Neural cell (in vitro differentiated cells): Measurements from ENCODE around the gene GALNT14. TPM values are rescaled to one million over a fixed set of nuclear protein-coding genes. Genes with fewer than 3 reads are reported as not detected.

Source experiments
- H2AFZ ChIP-seq: fragments of 200-600, 300-800 bp; sonication (generic), shearing (Covaris generic); 2 replicates; pipeline ENCODE4 v1.6.0; 2014; ENCODE audit warnings: low read depth, mild to moderate bottlenecking, antibody characterized with exemption, low read length, moderate library complexity
- H3F3A ChIP-seq: fragments of 200-600 bp; shearing (Covaris generic); 2 replicates; pipeline ENCODE4 v1.6.1; 2016; ENCODE audit warnings: mild to moderate bottlenecking, moderate library complexity, mixed read lengths, antibody characterized with exemption, low read length; ENCODE audit not compliant: insufficient read depth, poor library complexity, severe bottlenecking
- H3K27ac ChIP-seq: fragments of 200-600, 300-800 bp; sonication (generic), shearing (Covaris generic); 2 replicates; pipeline ENCODE4 v1.5.1; 2014; ENCODE audit warnings: mild to moderate bottlenecking, low read length, moderate library complexity
- H3K27me3 ChIP-seq: fragments of 300-800, 200-600 bp; sonication (generic), shearing (Covaris generic); 2 replicates; pipeline ENCODE4 v1.6.0; 2014; ENCODE audit warnings: mild to moderate bottlenecking, low read depth, low read length, moderate library complexity; ENCODE audit not compliant: insufficient read depth
- H3K36me3 ChIP-seq: fragments of 300-800, 200-600 bp; sonication (generic), shearing (Covaris generic); 2 replicates; pipeline ENCODE4 v1.5.1; 2014; ENCODE audit warnings: mild to moderate bottlenecking, antibody characterized with exemption, low read length, moderate library complexity; ENCODE audit not compliant: insufficient read depth
- H3K4me2 ChIP-seq: fragments of 300-800, 200-600 bp; sonication (generic), shearing (Covaris generic); 2 replicates; pipeline ENCODE4 v1.6.0; 2014; ENCODE audit warnings: mild to moderate bottlenecking, low read length
- H3K4me3 ChIP-seq: fragments of 300-800, 200-600 bp; sonication (generic), shearing (Covaris generic); 2 replicates; pipeline ENCODE4 v1.5.1; 2014; ENCODE audit warnings: mild to moderate bottlenecking, low read length, moderate library complexity
- H3K79me2 ChIP-seq: fragments of 200-600 bp; shearing (Covaris generic); replicated peaks from 2 replicates; pipeline ENCODE4 v1.6.0; 2014; ENCODE audit warnings: mild to moderate bottlenecking, low read length, moderate library complexity; ENCODE audit not compliant: insufficient read depth
- H3K9ac ChIP-seq: fragments of 300-800, 200-600 bp; sonication (generic), shearing (Covaris generic); 2 replicates; pipeline ENCODE4 v1.6.1; 2016; ENCODE audit warnings: mild to moderate bottlenecking, low read length, mixed read lengths
- H3K9me2 ChIP-seq: fragments of 200-600 bp; shearing (Covaris generic); 2 replicates; pipeline ENCODE4 v1.6.1; 2016; ENCODE audit warnings: mild to moderate bottlenecking, low read length, mixed read lengths; ENCODE audit not compliant: insufficient read depth
- H3K9me3 ChIP-seq: fragments of 200-600, 300-800 bp; sonication (generic), shearing (Covaris generic); 2 replicates; pipeline ENCODE4 v1.6.1; 2016; ENCODE audit warnings: mild to moderate bottlenecking, mixed run types, low read length, moderate library complexity, mixed read lengths
- H4K20me1 ChIP-seq: fragments of 200-600 bp; shearing (Covaris generic); 2 replicates; pipeline ENCODE4 v1.6.1; 2016; ENCODE audit warnings: mild to moderate bottlenecking, mixed run types; ENCODE audit not compliant: insufficient read depth
- EP300 ChIP-seq: fragments of 450-650 bp; conservative IDR thresholded peaks from 2 replicates; pipeline ENCODE4 v1.6.1; 2014; ENCODE audit warnings: antibody characterized with exemption, mild to moderate bottlenecking, moderate library complexity; ENCODE audit not compliant: poor library complexity, severe bottlenecking
- EZH2 ChIP-seq: fragments of 200-600, 300-800 bp; shearing (Covaris generic), sonication (generic); IDR thresholded peaks from 2 replicates; pipeline ENCODE4 v1.6.1; 2014; ENCODE audit warnings: antibody characterized with exemption, low read length, borderline replicate concordance, mild to moderate bottlenecking; ENCODE audit not compliant: insufficient read depth, poor library complexity, severe bottlenecking
- MXI1 ChIP-seq: fragments of 450-650 bp; conservative IDR thresholded peaks from 2 replicates; pipeline ENCODE4 v1.6.1; 2014; ENCODE audit warnings: antibody characterized with exemption, mild to moderate bottlenecking; ENCODE audit not compliant: poor library complexity, severe bottlenecking
- POLR2AphosphoS5 ChIP-seq: IDR thresholded peaks from 2 replicates; pipeline ENCODE4 v1.6.1; 2012
- RAD21 ChIP-seq: fragments of 450-650 bp; conservative IDR thresholded peaks from 2 replicates; pipeline ENCODE4 v1.6.1; 2014; ENCODE audit warnings: antibody characterized with exemption, mild to moderate bottlenecking, moderate library complexity
- SMC3 ChIP-seq: fragments of 450-650 bp; conservative IDR thresholded peaks from 2 replicates; pipeline ENCODE4 v1.6.1; 2014; ENCODE audit warnings: antibody characterized with exemption, mild to moderate bottlenecking, moderate library complexity; ENCODE audit not compliant: poor library complexity
- TAF1 ChIP-seq: IDR thresholded peaks from 2 replicates; pipeline ENCODE4 v1.6.1; 2012; ENCODE audit warnings: low read depth
- polyA plus RNA-seq: library from polyadenylated mRNA; depleted of rRNA; stranded (reverse); fragments of >200 nt; gene quantifications from 2 replicates; pipeline ENCODE4 v1.2.3, GENCODE V29; 2014
- TF ChIP-seq, protein P1 (sequence below): IDR thresholded peaks from 2 replicates; pipeline ENCODE4 v1.6.1; 2012; ENCODE audit warnings: borderline replicate concordance
- TF ChIP-seq, protein P2 (sequence below): fragments of 450-650 bp; IDR thresholded peaks from 2 replicates; pipeline ENCODE4 v1.5.1; 2014; ENCODE audit warnings: antibody characterized with exemption, mild to moderate bottlenecking, moderate library complexity; ENCODE audit not compliant: poor library complexity, severe bottlenecking

GALNT14 gene
- polyA plus RNA-seq, 1 donor from 2014 or later: 15.9 TPM

DNA sequence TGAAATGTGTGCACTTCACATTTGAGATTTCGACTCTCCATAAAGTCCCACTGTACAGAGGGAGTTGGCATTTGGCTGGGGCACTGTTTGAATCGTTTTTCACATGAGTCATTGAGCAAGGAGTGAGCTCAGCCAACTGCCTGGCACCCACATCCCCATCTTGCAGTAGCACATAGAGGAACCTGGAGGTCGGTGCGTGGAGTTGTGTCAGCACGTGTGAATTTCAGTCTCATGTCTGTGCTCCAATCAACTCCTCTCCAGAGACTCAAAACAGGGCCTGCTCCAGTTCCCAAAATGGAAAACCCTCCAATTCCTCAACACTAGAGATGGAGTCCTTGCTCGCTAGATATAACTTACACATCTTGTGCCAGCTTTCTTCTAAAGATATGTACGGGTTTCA, 204.2 kb downstream of the GALNT14 start:
- Histone ChIP-seq H4K20me1 (no peaks in the 10 kb centered on the region), H3K27me3 (no peaks in the 10 kb centered on the region), H2AFZ (no peak overlapping the region), H3K4me2 (no peak overlapping the region), H3F3A (no peaks in the 10 kb centered on the region), H3K9ac (no peak overlapping the region), H3K79me2 (no peaks in the 10 kb centered on the region), H3K36me3 (no peaks in the 10 kb centered on the region), H3K4me3 (no peak overlapping the region), H3K9me2 (no peaks in the 10 kb centered on the region), H3K9me3 (no peaks in the 10 kb centered on the region), H3K27ac (no peak overlapping the region)
- no peak for TF ChIP-seq RAD21

DNA sequence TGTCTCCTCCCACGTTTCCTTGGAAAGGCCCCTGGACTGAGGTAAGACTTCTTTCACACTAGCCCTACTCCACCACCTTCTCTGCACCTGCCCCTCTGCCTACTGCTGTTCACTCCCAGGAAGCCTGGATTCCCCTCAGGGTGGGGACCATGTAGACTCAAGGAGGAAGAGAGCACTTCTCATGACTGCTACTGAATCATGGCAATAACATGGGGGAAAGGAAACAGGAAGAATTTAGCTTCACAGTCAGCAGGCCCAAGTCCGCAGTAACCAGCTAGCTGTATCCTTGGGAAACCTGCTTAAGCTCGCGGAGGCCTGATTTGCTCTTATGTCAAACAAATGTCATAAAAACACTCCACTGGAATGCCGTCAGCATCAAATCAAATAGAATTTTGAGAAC, 204.7 kb downstream of the GALNT14 start:
- Histone ChIP-seq H3F3A (no peaks in the 10 kb centered on the region), H2AFZ (no peak overlapping the region), H3K4me3 (no peak overlapping the region), H4K20me1 (no peaks in the 10 kb centered on the region), H3K79me2 (no peaks in the 10 kb centered on the region), H3K36me3 (no peaks in the 10 kb centered on the region), H3K9me2 (no peaks in the 10 kb centered on the region), H3K27me3 (no peaks in the 10 kb centered on the region), H3K9ac (peak overlapping the region; percentile 12), H3K4me2 (no peak overlapping the region), H3K9me3 (no peaks in the 10 kb centered on the region), H3K27ac (peak overlapping the region; percentile 56)
- TF ChIP-seq RAD21 (no peak), MXI1 (no peak), POLR2AphosphoS5 (peak; percentile 46), EZH2 (no peak), EP300 (peak; percentile 51)
- TF ChIP-seq, protein P1, sequence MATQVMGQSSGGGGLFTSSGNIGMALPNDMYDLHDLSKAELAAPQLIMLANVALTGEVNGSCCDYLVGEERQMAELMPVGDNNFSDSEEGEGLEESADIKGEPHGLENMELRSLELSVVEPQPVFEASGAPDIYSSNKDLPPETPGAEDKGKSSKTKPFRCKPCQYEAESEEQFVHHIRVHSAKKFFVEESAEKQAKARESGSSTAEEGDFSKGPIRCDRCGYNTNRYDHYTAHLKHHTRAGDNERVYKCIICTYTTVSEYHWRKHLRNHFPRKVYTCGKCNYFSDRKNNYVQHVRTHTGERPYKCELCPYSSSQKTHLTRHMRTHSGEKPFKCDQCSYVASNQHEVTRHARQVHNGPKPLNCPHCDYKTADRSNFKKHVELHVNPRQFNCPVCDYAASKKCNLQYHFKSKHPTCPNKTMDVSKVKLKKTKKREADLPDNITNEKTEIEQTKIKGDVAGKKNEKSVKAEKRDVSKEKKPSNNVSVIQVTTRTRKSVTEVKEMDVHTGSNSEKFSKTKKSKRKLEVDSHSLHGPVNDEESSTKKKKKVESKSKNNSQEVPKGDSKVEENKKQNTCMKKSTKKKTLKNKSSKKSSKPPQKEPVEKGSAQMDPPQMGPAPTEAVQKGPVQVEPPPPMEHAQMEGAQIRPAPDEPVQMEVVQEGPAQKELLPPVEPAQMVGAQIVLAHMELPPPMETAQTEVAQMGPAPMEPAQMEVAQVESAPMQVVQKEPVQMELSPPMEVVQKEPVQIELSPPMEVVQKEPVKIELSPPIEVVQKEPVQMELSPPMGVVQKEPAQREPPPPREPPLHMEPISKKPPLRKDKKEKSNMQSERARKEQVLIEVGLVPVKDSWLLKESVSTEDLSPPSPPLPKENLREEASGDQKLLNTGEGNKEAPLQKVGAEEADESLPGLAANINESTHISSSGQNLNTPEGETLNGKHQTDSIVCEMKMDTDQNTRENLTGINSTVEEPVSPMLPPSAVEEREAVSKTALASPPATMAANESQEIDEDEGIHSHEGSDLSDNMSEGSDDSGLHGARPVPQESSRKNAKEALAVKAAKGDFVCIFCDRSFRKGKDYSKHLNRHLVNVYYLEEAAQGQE: no peak
- TF ChIP-seq, protein P2, sequence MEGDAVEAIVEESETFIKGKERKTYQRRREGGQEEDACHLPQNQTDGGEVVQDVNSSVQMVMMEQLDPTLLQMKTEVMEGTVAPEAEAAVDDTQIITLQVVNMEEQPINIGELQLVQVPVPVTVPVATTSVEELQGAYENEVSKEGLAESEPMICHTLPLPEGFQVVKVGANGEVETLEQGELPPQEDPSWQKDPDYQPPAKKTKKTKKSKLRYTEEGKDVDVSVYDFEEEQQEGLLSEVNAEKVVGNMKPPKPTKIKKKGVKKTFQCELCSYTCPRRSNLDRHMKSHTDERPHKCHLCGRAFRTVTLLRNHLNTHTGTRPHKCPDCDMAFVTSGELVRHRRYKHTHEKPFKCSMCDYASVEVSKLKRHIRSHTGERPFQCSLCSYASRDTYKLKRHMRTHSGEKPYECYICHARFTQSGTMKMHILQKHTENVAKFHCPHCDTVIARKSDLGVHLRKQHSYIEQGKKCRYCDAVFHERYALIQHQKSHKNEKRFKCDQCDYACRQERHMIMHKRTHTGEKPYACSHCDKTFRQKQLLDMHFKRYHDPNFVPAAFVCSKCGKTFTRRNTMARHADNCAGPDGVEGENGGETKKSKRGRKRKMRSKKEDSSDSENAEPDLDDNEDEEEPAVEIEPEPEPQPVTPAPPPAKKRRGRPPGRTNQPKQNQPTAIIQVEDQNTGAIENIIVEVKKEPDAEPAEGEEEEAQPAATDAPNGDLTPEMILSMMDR: no peak

DNA sequence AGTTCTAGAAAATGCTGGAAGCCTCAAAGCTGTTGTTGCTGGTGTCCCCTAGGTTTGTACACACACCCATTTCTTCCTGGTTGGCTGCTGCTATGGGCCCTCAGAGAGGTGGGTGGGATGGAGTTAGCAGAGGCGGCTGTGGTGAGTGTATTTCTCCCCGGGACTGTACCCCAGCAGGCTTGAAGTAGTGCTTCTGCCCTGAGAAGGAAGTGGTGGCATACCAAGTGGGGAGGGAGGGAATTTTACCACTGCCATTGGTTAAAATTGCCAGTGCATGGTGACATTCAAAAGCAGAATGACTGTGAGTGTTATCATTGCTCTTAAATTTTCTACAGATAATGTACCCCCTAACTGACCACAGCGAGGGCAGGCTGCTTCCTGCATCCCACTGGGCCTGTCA, 205.4 kb downstream of the GALNT14 start:
- H3K9me3 ChIP-seq: no peaks in the 10 kb centered on the region
- no peak overlapping the region for H3K9ac ChIP-seq
- no peaks in the 10 kb centered on the region for H3K79me2 ChIP-seq
- TF ChIP-seq, protein P1: no peak
- TF ChIP-seq SMC3: no peak
- TF ChIP-seq EZH2: no peak
- no peak for TF ChIP-seq RAD21
- no peak for TF ChIP-seq MXI1
- TF ChIP-seq TAF1: no peak
- TF ChIP-seq, protein P2: no peak
- H3F3A ChIP-seq: no peaks in the 10 kb centered on the region
- H3K9me2 ChIP-seq: no peaks in the 10 kb centered on the region
- no peaks in the 10 kb centered on the region for H3K36me3 ChIP-seq
- no peak overlapping the region for H3K4me3 ChIP-seq
- no peaks in the 10 kb centered on the region for H3K27me3 ChIP-seq
- H4K20me1 ChIP-seq: no peaks in the 10 kb centered on the region
- H3K4me2 ChIP-seq: no peak overlapping the region
- no peak overlapping the region for H3K27ac ChIP-seq
- H2AFZ ChIP-seq: no peak overlapping the region
